ENCODE measurements around the gene CAMSAP2.

Gene CAMSAP2

GRCh38 chr1:200901796-200902444 lies 163.2 kb downstream of the CAMSAP2 start:
- no peak for DNase-seq

DNA sequence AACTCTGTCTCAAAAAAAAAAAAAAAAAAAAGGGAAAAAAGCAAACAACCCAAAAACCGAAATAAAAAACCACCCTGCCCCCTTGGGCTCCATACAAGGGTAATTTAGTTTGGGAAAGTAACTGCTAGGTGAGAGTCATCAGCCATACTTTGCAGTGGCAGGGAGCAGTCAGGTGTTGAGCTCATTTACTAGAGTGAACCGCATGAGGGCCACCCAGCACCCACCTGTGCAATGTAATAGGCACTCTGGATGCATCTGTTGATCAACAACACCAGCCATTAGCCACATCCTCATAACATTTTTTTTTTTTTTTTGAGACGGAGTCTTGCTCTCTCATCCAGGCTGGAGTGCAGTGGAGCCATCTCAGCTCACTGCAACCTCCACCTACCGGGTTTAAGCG lies 165.1 kb downstream of the CAMSAP2 start:
- DNase-seq, result no peak

DNA sequence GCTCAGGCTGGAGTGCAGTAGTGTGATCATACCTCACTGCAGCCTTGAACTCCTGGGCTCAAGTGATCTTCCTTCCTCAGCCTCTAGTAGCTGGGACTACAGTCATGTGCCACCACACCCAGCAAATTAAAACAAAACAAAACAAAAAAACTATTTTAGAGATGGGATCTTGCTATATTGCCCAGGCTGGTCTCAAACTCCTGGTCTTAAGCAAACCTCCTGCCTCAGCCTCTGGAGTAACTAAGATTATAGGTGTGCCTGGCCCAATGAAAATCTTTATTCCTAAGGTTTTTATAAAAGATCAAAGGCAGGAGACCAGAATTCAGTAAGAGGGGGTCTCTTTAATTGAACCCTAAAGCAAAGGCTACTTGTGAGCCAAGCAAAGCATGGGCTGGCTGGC lies 166.1 kb downstream of the CAMSAP2 start:
- DNase-seq, result no peak

GRCh38 chr1:200905411-200906052 lies 166.8 kb downstream of the CAMSAP2 start:
- DNase-seq, result no peak

DNA sequence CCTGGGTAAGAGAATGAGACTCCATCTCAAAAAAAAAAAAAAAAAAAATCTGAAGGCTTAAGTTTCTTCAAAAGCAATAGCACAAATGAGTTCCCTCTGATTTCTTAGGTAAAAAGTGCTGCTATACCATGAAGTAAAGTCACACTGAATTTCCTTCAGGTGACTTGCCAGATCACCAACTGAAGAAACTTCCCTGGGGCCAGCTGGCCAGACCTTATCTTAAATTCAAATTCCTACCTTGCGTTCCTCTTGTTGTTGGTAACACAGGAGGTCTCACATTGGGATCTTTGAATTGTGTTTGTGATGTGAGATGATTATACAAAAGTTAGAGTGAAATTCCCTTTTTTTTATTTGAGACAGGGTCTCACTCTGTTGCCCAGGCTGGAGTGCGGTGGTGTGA lies 167.8 kb downstream of the CAMSAP2 start:
- DNase-seq, result no peak

GRCh38 chr1:200907611-200908097 lies 169.0 kb downstream of the CAMSAP2 start:
- no peak for DNase-seq

DNA sequence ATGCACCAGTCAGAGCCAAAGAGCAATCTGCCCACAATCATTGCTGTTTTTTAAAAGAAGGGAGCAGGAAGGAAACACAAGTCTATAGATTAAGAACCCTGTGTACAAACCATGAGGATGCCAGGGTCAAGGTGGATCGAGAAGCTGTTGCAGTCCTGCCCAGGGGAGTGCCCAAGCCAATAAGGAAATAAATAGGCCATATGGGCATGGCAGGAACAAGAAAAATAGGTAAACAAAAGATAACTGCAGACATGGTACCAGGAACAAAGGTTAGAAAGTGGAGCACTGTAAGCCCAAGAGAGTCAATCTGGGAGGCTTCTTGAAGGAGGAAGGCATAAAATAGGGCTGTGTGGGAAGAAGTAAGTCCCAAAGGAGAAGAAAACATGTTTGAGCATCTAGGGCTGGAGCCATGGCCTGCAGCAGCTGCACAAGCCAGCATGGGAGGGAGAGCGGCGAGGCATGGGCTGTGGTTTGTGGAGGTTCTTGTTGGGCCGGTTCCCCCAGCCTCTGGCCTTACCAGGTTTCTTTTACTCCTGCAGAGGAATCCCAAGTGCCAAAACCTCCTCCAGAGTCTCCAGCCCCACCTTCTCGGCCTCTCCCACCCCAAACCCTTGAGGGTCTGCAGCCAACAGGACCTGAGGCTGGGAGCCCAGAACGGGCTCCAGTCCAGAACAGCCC lies 169.6 kb downstream of the CAMSAP2 start:
- no peak for DNase-seq

- DNase-seq, result no peak
These were observed 170.4 kb downstream of the CAMSAP2 start for GRCh38 chr1:200909071-200909470.

DNA sequence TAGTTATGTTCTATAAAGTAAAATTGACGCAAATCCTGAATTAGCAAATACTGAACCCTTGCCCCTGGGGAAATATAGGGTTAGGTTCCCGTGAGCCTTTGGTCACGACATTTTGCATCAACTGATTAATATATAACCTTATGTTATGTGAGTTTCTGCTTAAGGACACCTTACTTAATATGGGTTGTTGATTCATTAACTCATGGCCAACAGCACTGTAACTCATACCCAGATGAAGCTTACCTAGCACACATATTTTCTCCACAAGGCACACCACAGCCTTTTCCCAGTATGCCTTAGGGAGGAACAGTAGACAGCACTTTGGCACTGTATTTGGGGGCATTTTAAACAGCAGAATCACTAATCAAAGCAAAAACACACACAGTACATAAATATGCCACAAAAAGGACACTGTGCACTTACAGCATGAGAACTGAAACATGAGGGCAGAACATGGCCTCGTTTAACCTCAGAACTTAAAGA lies 171.1 kb downstream of the CAMSAP2 start:
- no peak for DNase-seq

Measured in KG1 (cell line).